Natural killer cell (primary cell): Measurements from ENCODE around the gene TRAF3IP1. TPM values are rescaled to one million over a fixed set of nuclear protein-coding genes. Genes with fewer than 3 reads are reported as not detected.
"Not testable (repeated sequence)": the region's sequence is repeated elsewhere in the genome, so short reads cannot be mapped to it uniquely, and the experiment has no call there.

ENCODE experiments used
- ATAC-seq, 3 donors: fragments of 150-1000 bp in 2 of 3; fragments of 200-7000 bp in 1 of 3; cut with Tn5 transposase; 1 replicate in 1 of 3; 2 replicates in 2 of 3; pipeline ENCODE4 v1.10.0; 2021; ENCODE audit warnings: mild to moderate bottlenecking in 2 of 3, moderate library complexity in 2 of 3
- DNase-seq, 2 donors: peaks; one replicate each; pipeline versions ENCODE4 v3.0.0 to v3.0.0-alpha.2; 2013 to 2021; ENCODE audit warnings: mixed read lengths in 1 of 2
- H3K27ac ChIP-seq: one replicate; pipeline ENCODE4 v1.5.1; 2013; ENCODE audit warnings: mild to moderate bottlenecking, low read length
- H3K27me3 ChIP-seq: one replicate; pipeline ENCODE4 v1.6.1; 2013; ENCODE audit warnings: low read length; ENCODE audit not compliant: control insufficient read depth, insufficient read depth
- H3K36me3 ChIP-seq: one replicate; pipeline ENCODE4 v1.6.1; 2013; ENCODE audit warnings: low read length; ENCODE audit not compliant: control insufficient read depth, insufficient read depth
- H3K4me1 ChIP-seq: one replicate; pipeline ENCODE4 v1.6.1; 2013; ENCODE audit warnings: low read length; ENCODE audit not compliant: control insufficient read depth, insufficient read depth
- H3K4me3 ChIP-seq: one replicate; pipeline ENCODE4 v1.5.1; 2013; ENCODE audit warnings: low read length
- H3K9me3 ChIP-seq: one replicate; pipeline ENCODE4 v1.6.1; 2013; ENCODE audit warnings: low read length; ENCODE audit not compliant: control insufficient read depth, insufficient read depth
- H3K27ac Mint-ChIP-seq, 2 donors: one replicate each; pipeline ENCODE4 v1.8.0; 2022; ENCODE audit warnings: mild to moderate bottlenecking in 2 of 2, mixed read lengths in 2 of 2, moderate library complexity in 1 of 2
- H3K27me3 Mint-ChIP-seq, 2 donors: one replicate each; pipeline ENCODE4 v1.8.0; 2022; ENCODE audit warnings: low read depth in 2 of 2, mixed read lengths in 2 of 2
- H3K36me3 Mint-ChIP-seq: one replicate; pipeline ENCODE4 v1.8.0; 2022; ENCODE audit warnings: mixed read lengths
- H3K4me1 Mint-ChIP-seq, 2 donors: one replicate each; pipeline ENCODE4 v1.8.0; 2022; ENCODE audit warnings: mixed read lengths in 2 of 2
- H3K4me3 Mint-ChIP-seq: one replicate; pipeline ENCODE4 v1.8.0; 2022; ENCODE audit warnings: mild to moderate bottlenecking, moderate library complexity, mixed read lengths
- H3K9me3 Mint-ChIP-seq, 2 donors: one replicate each; pipeline ENCODE4 v1.8.0; 2022; ENCODE audit warnings: mixed read lengths in 2 of 2
- WGBS: methylation state at CpG from one replicate; pipeline ENCODE4 v1.1.7; 2013; ENCODE audit warnings: missing lambda C conversion rate; ENCODE audit not compliant: insufficient coverage; 5-methylcytosine and 5-hydroxymethylcytosine counted together
- intact Hi-C: fragments of 100-400 bp; cut with micrococcal nuclease; formaldehyde crosslinking; loops from one replicate; pipeline ENCODE4 v1.14.2; 2022
- total RNA-seq, 4 donors: library from RNA; stranded (reverse); fragments of 120-200 nt in 1 of 4; gene quantifications; one replicate each; pipeline versions ENCODE4 v1.2.3 to v1.2.4, GENCODE V29; 2013 to 2022
- TF ChIP-seq, protein P1 (sequence below): fragments of 200-600 bp; IDR thresholded peaks from one replicate; pipeline ENCODE4 v1.8.0; 2022; ENCODE audit warnings: antibody characterized with exemption

The TRAF3IP1 gene
- total RNA-seq, 3 donors from 2014 or later (not counting 1 experiment from before 2014, with no cell fraction given) = 9.7 to 11.9 (median 11.3) TPM

DNA sequence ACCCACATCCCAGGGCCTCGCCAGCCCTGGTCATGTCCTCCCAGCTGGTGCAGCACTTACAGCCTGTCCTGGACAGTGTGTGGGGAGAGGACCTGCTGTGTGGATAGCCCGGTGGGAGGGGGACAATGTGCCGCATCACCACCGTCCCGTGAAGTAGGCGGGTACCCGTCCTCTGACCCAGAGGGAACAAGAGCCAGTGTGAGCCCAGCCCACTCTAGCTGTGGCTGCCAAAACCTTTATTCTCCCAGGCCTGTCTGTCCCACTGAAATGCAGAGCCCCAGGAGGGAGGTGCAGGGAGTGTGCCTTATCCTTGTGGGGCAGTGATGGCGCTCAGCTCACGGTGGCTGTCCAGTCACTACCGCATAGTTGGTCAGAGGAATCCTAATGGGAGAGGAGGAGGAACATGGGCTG is 1.7 kb downstream of the TRAF3IP1 start:
- Mint-ChIP-seq H3K4me3 (peak overlapping the region; percentile 77), H3K9me3 (no peaks in the 10 kb centered on the region), H3K4me1 (peaks cover 10% of the 10 kb centered on the region in 2 donors), H3K36me3 (no peaks in the 10 kb centered on the region), H3K27ac (no peak overlapping the region), H3K27me3 (peaks cover 0 to 7% of the 10 kb centered on the region in 2 donors)
- TF ChIP-seq, protein P1, sequence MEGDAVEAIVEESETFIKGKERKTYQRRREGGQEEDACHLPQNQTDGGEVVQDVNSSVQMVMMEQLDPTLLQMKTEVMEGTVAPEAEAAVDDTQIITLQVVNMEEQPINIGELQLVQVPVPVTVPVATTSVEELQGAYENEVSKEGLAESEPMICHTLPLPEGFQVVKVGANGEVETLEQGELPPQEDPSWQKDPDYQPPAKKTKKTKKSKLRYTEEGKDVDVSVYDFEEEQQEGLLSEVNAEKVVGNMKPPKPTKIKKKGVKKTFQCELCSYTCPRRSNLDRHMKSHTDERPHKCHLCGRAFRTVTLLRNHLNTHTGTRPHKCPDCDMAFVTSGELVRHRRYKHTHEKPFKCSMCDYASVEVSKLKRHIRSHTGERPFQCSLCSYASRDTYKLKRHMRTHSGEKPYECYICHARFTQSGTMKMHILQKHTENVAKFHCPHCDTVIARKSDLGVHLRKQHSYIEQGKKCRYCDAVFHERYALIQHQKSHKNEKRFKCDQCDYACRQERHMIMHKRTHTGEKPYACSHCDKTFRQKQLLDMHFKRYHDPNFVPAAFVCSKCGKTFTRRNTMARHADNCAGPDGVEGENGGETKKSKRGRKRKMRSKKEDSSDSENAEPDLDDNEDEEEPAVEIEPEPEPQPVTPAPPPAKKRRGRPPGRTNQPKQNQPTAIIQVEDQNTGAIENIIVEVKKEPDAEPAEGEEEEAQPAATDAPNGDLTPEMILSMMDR = no peak
- Histone ChIP-seq H3K4me1 (peaks cover 18% of the 10 kb centered on the region), H3K9me3 (no peaks in the 10 kb centered on the region), H3K36me3 (no peaks in the 10 kb centered on the region), H3K27me3 (no peaks in the 10 kb centered on the region), H3K27ac (no peak overlapping the region), H3K4me3 (no peak overlapping the region)
- ATAC-seq (no peak), DNase-seq (no peak)
- WGBS = 94% methylated on average over 10 of the region's 10 CpGs
- intact Hi-C loops = no loop called here

DNA sequence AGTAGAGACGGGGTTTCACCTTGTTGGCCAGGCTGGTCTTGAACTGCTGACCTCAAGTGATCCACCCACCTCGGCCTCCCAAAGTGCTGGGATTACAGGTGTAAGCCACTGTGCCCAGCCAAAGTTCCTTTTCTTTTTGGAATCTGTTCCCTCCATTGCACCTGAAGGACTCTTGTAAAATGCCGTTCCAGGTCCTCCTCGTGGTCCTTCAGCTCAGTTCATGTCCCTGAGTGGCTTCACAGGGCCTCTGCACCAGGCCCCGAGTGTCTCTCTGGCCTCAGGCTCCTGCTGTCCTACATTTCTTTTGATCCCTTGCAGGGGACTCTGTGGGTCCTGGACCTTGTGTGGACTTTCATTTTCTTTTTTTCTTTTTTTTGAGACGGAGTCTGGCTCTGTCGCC is 3.9 kb downstream of the TRAF3IP1 start:
- DNase-seq, H3K36me3 Mint-ChIP-seq, ATAC-seq, H3K4me3 ChIP-seq, H3K27me3 ChIP-seq, H3K27me3 Mint-ChIP-seq, H3K27ac ChIP-seq, H3K9me3 ChIP-seq, H3K4me3 Mint-ChIP-seq, H3K27ac Mint-ChIP-seq, intact Hi-C loops, H3K9me3 Mint-ChIP-seq: not testable (repeated sequence)
- WGBS = 91% methylated on average over 7 of the region's 7 CpGs
- peaks cover 18% of the 10 kb centered on the region for H3K4me1 ChIP-seq
- H3K36me3 ChIP-seq = peaks cover 10% of the 10 kb centered on the region
- peaks cover 10% of the 10 kb centered on the region in 2 donors for H3K4me1 Mint-ChIP-seq

DNA sequence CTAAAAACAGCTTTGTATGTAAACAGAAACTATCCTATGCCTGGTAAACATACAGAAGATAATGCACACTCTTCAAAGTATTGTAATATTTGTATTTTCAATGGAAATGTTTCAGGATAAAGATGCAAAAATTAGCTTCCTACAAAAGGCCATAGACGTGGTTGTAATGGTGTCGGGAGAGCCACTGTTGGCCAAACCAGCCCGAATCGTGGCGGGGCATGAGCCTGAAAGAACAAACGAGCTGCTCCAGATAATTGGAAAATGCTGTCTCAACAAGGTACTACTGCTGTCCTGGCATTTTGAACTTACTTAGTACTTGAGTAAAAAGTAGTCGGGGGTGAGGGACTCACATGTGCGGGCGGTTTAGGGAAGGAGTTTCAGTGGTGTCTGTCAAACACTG is 5.4 kb downstream of the TRAF3IP1 start:
- TF ChIP-seq, protein P1 = no peak
- peaks cover 10% of the 10 kb centered on the region for H3K36me3 ChIP-seq

DNA sequence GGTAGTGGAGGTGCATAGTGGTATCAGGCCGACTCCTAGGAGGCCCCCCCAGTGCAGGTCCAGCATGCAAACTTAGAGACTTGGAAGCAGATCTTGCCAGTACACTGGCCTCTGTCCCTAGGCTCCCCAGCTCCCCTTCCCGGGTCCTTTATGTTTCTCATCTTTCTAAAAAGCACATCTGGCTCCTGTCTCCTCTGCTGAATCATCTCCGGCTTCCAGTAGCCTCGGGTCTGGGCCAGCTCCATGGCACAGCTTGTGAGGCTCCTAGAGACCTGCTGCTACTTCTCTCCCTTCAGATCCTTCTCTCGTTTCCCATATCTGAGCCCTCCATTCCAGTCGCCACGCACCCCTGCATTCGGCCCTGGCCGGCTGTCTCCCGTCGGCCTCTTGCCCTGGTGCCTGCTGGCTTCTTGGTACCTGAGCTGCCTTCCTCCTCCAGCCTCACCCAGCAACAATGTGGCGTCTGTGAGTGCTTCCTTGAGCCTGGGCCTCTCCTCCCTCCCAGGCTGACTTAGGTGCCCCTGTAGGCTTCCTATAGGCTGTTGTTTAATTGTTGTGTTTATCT is 6.6 kb downstream of the TRAF3IP1 start:
- no peak overlapping the region for H3K4me3 Mint-ChIP-seq
- 97% methylated on average over 12 of the region's 12 CpGs for WGBS
- intact Hi-C loops = no loop called here
- H3K27me3 Mint-ChIP-seq = no peaks in the 10 kb centered on the region
- no peaks in the 10 kb centered on the region for H3K9me3 ChIP-seq
- DNase-seq = no peak
- no peak overlapping the region for H3K4me3 ChIP-seq
- H3K27ac ChIP-seq = no peak overlapping the region
- ATAC-seq = no peak
- H3K4me1 Mint-ChIP-seq = peaks cover 2% of the 10 kb centered on the region in 2 donors
- peaks cover 10% of the 10 kb centered on the region for H3K36me3 ChIP-seq
- peaks cover under 1% of the 10 kb centered on the region for H3K4me1 ChIP-seq
- TF ChIP-seq, protein P1 = no peak
- H3K9me3 Mint-ChIP-seq = no peaks in the 10 kb centered on the region
- no peaks in the 10 kb centered on the region for H3K27me3 ChIP-seq
- H3K27ac Mint-ChIP-seq = no peak overlapping the region
- H3K36me3 Mint-ChIP-seq = no peaks in the 10 kb centered on the region

More for the DNA sequence above, 5.4 kb downstream of the TRAF3IP1 start:
- Mint-ChIP-seq H3K36me3 (no peaks in the 10 kb centered on the region), H3K27ac (no peak overlapping the region), H3K27me3 (no peaks in the 10 kb centered on the region), H3K4me3 (no peak overlapping the region), H3K9me3 (no peaks in the 10 kb centered on the region), H3K4me1 (peaks cover 10% of the 10 kb centered on the region in 2 donors)
- WGBS = 95% methylated on average over 9 of the region's 9 CpGs
- Histone ChIP-seq H3K4me3 (no peak overlapping the region), H3K4me1 (peaks cover 11% of the 10 kb centered on the region), H3K27ac (no peak overlapping the region), H3K9me3 (no peaks in the 10 kb centered on the region), H3K27me3 (no peaks in the 10 kb centered on the region)
- intact Hi-C loops = no loop called here
- DNase-seq (no peak), ATAC-seq (no peak)
